HG02588 (cell line): ENCODE data around the gene PKNOX2.

Source experiments
- ATAC-seq: cut with Tn5 transposase; IDR thresholded peaks from one replicate; pipeline ENCODE4 v1.9.1; 2021; ENCODE audit warnings: mild to moderate bottlenecking, moderate library complexity; ENCODE audit not compliant: unreplicated experiment

Gene PKNOX2

DNA sequence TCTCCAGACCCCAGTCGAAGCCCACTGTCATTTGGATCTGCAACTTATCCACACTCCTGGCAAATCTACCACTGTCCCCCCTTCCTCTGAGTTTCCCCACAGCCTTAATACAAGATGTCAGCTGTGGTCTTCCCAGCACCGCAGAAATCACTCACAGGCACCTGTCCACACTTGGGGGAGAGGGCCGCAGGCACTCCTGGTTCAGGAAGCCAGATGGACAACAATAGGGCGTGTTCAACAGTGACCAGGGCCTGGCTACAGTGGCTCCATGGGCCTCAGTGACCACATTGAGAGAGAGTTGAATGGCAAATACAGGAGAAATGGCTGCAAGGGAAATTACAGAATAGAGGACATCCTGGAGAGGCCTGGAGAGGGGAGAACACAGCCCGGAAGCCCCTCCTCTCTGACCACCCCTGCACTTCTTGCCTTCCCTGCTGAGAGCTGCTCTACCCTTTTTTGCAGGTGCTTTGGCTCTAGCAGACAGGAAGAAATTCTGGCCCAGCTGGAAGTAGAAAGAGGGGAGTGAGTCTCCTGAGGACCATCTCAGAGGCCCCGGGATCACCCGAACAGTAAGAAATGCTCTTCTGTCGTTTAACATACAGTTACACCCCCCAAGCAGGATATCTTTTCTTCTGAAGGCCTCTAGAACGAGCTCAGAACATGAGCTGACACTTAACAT, 166.9 kb downstream of the PKNOX2 start:
- no peak for ATAC-seq

DNA sequence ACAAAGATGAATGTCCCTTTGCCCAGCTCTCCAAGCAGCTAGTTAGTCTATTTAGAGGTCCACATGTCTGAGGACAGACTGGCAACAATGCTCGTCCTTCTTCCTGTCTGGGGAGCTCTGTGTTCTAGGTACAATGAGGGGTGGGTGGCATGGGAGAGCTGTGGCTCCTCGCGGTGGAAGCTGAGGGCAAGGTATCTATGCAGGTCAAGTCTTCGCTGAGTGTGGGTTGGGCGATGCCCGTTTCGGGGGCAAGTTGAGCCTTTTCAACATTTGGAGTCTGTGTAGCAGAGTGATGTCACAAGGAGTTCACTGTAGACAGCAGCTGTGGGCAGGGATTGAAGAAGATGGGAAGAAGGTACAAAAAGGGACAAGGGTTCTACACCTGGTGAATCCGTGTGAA, 168.3 kb downstream of the PKNOX2 start:
- ATAC-seq: no peak

DNA sequence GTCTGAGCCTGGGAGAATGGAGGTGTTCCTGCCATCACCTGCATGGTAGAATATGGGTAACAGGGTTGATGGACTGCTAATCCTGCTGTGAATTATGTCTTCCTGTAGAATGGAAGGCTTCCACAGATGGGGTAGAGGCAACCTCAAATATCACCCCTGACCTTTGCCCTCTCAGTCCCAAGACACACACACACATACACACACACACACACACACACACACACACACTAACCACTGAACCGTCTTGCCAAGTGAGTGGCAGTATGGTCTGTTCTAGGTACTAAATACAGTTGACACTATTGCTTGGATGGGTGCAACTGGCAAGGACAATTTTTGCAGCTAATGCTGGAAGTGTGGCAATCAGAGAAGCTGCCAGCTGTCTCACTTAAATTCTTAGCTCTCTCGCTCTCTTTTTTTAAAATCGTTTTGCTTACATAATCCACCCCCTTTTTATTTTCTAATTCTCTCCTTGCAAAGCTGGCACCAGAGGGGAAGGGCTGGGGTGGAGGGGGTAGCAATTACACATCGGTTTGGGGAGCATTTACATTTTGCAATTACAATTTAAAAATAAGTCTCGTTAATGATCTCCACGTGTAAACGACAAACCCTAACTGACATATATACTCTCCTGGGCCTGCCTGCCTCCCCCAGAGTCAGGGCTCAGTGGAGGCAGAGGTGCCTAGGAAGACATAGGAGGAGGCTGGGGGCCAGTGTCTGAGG, 169.0 kb downstream of the PKNOX2 start:
- no peak for ATAC-seq

DNA sequence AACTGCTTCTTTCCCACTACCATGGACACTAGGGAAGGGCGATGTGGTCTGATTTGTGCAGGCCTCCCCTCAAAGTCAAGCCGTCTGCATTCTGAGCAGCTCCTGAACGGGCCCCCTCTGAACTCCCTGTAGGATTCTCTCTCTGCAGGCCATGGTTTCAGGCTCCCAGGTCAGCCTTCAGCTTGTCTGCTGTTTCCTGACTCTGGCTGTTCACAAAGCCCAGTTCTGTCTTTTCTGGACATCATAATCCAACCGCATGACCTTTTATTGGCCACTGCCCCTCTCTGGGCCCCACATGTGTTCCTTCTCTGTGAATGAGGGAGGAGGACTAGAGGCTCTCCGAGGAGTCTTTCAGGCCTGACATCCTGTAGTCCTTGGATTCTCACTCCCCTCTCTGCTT, 170.6 kb downstream of the PKNOX2 start:
- ATAC-seq: no peak

DNA sequence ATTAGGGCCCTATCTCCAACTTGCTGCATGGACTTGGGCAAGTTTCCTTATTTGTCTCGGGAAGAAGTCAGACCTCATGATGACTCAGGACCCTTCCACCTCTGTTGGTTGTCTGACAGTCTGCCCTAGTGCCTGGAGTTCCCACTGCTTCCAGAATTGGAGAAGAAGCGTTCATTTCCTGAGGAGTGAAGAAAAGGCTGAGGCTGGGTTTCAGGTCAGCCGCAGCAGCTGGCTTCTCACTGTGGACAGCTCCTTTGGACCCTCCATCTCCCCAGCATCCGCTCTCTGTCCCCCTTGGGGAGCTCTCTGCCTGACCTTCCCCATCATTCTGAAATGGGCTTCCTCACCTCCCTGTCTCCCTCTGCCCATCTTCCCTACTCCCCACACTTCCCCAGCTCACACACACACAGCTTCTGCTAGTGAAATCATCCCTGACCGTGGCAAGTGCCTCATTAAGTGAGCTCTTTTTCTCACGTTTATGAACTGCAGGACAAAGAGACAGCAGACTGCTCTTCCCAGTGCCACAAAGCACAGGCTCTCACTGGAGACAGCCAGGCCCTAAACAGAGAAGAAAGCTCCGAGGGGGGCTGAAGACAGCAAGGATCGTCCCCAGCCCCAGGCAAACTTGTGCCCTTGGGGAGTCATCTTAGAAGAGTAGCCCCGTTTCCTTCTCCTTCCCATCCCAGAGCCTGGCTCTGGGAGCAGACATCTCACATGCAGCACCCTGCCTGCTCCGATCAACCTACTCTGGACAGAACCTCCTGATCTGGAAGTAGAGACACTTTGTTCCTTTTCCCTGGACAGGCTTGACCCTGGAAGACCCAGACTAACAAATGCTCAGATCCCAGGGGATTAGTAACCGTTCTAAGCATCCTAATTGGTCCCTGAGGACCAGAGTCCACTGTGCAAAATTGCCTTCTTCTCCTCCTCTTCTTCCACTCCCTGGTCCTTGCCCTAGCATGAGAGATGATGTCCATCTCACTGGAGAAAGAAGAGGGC, 173.6 kb downstream of the PKNOX2 start:
- no peak for ATAC-seq

DNA sequence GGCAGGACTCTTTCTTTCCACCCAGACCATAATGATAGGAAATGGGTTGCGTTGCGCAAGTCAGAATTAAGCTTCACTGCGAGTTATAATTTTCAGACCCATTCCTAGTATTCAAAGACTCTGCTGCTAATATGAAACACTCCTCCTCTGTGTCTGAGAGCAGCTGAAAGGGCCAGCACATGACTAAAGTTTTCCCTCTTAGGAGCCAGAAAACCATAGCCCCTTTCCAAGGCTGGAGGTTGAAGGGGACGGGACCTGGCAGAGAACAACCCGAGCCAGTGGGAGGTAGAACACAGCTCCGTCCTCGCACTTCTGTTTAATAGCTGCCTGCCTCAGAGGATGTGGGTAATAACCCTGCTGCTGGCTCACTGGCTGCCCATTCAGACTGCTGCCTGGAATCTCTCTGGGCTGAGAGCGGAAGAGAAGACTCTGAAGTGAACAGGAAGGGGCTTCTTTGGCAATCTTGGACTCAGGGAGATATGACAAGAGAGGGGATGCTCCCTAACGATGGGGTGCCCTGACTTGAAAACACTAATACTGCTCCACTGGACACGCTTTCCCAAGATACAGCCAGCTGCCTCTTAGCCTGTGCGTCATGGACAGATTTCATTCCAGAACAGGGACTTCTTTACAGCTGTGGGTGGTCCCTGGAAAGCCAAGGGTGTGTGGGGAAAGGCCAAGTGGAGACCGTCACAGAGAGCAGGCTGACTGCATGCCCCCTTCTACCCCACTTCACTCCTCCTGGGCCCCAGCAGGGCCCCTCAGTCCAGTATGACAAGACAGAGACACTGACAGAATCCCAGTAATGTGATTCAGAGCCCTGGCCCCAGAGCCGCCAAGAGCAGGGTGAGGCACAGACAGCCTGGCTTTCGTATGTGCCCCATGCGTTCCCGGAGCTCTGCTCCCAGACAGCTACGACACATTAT, 174.6 kb downstream of the PKNOX2 start:
- ATAC-seq: no peak

DNA sequence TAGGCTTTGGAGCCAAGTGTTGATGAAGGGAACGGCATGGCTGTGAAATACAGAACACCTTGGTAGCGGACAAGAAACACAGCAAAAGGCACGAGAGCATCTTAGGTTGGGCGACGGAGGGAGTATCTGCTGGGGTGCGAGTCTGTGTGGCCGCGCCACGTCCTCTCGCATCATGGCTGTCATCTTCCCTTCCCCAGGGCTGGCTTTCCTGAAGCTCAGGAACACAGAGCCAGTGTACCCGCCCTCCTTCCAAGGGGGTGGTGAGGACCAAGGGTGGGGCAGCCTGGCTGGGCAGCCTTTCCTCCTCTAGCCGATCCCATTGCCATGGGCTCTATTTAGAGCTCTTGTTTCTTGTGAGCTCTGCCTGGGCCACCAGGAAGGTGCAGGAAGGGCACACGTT, 177.1 kb downstream of the PKNOX2 start:
- no peak for ATAC-seq

DNA sequence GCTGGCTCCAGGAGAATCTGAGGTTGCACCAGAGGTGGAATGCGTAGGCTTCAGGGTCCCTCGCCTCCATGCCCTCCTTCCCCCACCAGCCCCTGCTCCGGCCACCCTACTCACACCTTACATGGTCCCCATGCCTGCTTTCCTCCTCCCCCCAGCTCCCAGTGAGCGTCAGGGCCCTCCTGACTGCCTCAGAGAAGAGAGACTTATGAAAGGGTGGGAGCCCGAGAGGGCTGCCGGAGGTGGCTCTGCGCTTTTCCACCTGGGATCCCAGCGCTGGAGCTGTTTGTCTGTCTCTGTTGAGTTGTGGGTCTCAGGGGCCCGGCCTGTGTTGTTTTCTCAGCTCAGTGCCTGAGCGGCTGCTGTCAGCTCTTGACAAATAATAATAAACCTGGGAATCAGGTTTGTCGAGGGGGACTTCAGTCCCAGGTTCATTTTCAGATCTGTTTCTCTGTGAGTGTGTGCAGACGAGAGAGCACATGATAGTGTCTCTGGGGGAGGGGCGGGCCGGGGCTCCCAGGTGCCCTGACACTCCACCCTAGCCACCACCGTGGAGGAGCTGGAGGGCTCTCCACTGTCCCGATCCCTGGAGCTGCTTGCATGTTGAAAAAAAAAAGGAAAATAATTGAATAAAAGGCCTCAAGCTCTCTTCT, 177.9 kb downstream of the PKNOX2 start:
- ATAC-seq: no peak

DNA sequence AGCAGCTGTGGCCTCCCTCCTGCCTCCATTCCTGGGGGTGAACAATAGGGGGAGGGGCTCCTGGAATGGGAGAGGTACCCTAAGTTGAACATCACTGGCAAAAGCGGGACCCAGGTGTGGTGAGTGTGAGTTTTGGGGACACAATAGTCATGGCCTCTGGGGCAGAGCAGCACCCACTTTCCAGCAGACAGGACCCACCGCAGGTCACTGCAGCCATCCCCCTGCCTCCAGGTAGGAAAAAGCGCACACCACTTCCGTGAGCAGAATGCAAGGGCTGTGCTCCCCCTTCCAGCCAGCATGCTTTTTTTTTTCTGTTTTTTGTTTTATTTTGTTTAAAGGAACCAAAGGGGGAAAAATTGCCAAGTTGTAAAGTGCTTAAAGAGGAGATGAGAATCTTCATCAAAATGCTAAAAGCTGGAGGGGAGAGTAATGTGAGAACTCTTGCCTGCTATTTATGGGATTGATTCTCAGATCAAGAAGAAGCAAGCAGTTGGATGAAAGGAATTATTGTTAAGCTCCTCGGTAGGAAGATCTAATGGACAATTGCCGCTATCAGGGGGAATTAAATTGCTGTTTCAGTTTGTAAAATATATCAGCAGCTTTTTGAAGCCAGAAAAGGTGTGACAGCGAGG, 178.7 kb downstream of the PKNOX2 start:
- ATAC-seq: no peak

DNA sequence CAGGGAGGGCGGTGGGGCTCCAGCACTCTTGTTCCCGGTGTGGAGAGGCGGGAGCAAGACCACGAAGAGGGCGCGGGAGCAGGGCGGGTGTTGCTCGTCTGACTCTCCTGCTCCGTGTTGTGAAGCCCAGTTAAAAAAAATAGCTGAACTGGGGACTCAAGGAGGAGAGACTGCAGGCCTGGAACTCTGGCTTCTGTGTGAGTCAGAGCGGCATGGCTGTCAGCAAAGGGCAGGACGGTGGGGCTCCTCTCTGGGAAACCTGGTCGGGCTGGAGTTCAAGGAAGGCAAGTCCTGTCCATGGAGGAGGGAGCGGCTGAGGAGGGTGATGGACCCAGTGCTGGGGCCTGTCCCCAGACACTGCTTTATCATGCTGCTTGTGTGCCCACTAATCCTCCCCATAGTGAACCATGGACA, 179.2 kb downstream of the PKNOX2 start:
- no peak for ATAC-seq

DNA sequence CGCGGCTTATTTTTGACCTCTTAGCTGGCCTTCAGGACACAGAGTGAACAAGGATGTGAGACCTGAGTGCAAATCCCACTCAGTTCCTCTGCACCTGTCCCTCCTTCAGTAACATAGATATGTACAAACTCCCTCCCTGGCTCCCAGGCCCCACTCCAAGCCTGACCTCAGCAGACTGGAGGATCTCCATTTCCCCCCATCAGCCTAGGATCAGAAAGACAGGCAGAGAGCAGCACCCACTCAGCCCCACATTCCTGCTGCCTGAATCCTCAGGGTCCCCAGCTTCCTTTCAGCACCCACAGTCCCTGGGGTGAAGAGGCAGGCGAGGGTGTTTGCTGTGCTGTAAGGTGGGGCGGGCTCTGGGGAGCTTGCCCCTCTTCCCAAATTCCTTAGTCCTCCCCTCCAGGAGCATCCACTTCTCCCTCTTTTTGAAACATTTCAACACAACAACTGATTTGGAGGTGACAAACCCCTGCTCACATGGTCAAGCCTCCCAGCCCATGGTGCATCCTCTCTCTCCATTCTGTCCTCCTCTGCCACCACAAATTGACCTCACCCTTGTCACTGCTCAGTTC, 180.4 kb downstream of the PKNOX2 start:
- no peak for ATAC-seq

DNA sequence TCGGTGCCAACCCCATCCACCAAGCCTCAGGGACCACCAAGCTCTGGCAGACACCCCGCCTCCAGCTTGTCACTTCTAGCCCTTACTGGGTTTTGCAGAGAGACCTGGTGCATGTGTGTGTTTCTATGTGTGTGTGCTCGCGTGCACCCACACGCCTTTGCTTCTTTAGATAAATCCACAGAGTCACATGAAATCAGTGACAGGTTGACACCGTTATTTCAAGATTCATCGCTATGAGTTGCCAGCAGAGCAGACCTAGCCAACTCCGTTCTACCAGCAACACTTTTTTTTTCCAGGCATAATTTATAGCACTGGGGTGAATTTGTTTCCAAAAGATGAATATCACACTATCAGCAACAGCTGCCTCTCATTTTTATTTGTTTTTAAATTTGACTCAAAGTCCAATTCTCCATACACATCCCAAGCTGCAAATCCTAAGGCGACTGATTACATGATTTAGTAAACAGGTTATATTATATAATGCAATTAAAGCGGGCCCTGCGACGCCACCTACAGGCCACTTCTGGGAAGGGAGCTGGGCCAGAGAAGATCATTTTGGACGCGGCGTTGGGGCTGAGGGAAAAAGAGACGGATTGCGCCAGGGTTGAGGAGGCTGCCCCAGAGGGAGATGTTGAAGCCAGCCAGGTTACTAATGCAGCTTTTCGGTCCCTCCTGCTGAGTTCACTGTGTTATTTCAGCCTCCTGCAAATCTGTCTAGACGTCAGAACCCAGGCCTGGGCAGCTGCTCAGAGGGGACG, 181.0 kb downstream of the PKNOX2 start:
- ATAC-seq: no peak

DNA sequence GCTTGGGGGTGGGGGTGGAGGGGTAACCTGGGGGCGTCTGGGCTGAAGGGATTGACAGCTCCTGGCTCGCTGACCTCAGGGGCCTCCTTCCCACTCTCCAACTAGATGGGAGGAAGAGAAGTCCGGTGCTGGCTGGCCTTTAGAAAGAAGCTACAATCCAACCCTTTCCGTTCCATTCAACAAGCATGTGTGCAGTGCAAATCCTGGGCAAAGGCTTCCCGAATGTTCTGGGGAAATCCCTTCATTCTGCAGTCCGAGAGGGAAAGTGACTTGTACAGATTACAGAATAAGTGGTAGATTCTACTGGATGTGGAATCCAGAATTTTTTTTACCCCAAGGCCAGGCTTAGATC, 181.6 kb downstream of the PKNOX2 start:
- ATAC-seq: no peak

DNA sequence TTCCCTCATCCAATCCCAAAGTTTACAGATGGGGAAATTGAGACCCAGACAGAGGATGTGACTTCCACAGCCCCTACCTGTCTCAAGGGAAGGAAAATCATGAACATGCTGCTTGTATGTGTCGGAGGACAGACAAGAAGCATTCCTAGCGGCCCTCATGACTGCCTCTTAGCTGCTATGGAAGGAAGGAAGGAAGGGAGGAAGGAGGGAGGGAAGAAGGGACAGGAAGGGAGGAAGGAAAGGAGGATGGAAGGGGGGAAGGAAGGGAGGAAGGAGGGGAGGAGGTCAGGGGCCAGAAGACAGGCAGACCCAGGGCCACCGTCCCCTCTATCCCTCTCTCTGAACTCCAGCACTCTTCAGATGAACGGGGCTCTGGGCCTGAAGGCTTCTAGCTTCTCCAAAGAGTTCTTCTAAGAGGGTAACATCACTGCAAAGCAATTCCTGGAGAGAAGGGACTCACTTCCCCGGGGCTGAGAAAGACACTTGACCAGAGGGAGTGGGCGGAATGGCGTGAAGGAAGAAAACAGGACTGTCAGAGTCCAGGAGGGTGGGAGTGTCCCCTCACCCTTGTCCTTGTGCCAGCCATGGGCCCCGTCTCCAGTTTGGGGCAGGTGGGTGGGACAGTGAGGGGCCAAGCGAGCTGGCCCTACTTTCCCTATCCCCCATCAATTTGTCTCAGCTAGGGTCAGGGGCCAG, 182.2 kb downstream of the PKNOX2 start:
- ATAC-seq: no peak

DNA sequence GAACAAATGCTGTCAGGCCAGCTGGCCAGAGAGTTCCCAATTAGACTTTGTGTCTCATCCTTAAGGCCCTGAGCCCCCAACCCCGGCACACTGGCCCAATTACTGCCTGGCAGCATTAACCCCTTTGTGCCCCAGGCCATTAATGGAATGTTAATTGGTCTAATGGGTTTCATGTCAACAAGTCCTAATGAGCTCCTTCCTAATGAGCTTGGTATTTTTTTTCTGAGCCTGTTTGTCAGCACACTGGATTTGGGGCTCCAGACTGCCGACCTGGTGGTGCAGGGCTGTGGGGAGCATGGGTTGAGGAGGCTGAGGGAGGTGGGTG, 182.7 kb downstream of the PKNOX2 start:
- no peak for ATAC-seq

DNA sequence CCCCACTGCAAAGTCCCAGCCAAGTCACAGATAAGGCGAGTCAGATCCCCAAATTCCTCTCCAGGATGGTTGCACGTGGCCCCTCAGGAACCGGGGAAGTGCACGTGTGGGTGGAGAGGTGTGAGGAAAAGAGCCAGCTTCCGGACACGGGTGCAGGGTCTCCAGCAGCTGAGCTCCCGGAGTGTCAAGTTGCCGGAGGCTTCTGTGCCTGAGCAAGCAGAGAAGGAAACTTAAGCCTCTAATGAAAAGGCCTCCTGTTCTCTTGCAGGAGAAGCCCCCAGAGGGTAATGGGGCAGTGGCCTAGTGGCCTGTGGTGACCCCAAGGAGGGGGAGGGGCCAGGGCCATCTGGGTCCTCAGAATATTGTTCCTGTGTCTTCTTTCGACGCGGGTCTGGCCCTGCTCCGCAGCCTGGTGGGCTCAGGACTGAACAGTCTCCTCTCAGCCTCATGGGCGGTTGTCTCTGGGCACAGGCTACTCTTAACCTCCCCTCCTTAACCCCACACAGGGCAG, 183.6 kb downstream of the PKNOX2 start:
- no peak for ATAC-seq

DNA sequence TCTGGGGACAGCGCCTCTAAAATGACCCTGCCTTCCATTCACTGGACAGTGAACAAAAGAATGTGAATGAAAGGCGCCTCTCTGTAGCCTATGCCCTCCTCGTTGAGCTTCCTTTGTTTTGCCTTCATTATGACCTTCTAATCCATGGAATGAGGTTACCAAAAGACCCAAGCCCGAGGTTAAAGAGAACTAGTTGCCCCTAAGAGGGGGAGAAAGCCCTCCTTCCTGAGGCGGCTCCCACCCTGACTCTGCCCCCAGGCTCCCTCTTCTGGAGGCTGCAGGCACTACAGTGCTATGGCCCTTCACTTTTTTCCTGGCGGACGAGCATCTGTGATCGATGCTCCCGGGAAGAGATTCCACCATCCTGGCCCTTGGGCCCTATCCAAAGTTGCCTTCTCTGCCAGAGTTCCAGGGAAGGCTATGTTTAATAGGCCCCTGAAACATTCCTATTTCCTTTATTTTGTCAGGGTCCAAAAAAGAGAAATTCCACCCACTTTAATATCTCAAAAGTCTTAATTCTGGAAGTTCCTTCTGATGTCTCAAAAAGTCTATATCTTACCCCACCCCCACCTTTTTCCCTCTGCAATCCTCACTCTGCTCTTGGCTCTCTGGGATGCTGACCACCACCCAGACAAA, 184.2 kb downstream of the PKNOX2 start:
- ATAC-seq: peak; percentile 51
